ENCODE measurements around the gene SH3GL2.

DNA sequence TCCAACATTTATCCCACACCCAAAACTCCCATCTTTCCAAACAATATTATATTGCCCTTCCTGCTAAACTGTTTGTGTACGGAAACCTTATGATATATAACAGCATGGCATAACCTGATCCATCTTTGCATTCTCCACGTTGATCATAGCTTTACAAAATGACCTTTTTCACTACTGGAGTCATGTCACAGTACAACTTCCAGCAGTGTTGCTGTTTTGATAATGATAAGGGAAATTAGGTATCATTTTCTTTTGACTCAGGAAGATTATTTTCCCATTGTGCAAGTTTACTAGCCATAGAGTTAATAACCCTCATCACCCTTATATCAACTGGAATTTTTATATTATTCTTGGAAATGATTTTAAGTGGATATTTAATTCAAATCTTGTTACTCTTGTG lies 57.5 kb downstream of the SH3GL2 start:
- TF ChIP-seq POLR2AphosphoS5 (IDR thresholded peaks at IDR 0.05; ENCODE audit: low read depth, low read length) (no peak), TAF1 (IDR thresholded peaks at IDR 0.05; ENCODE audit: borderline replicate concordance, insufficient read depth, low read length) (no peak), SIN3A (IDR thresholded peaks at IDR 0.05; ENCODE audit: borderline replicate concordance, insufficient read depth, low read length) (no peak), FOXP2 (optimal IDR thresholded peaks at IDR 0.05; ENCODE audit: borderline replicate concordance, extremely low read depth, extremely low read length, insufficient read depth) (no peak)
- TF ChIP-seq, protein P1, sequence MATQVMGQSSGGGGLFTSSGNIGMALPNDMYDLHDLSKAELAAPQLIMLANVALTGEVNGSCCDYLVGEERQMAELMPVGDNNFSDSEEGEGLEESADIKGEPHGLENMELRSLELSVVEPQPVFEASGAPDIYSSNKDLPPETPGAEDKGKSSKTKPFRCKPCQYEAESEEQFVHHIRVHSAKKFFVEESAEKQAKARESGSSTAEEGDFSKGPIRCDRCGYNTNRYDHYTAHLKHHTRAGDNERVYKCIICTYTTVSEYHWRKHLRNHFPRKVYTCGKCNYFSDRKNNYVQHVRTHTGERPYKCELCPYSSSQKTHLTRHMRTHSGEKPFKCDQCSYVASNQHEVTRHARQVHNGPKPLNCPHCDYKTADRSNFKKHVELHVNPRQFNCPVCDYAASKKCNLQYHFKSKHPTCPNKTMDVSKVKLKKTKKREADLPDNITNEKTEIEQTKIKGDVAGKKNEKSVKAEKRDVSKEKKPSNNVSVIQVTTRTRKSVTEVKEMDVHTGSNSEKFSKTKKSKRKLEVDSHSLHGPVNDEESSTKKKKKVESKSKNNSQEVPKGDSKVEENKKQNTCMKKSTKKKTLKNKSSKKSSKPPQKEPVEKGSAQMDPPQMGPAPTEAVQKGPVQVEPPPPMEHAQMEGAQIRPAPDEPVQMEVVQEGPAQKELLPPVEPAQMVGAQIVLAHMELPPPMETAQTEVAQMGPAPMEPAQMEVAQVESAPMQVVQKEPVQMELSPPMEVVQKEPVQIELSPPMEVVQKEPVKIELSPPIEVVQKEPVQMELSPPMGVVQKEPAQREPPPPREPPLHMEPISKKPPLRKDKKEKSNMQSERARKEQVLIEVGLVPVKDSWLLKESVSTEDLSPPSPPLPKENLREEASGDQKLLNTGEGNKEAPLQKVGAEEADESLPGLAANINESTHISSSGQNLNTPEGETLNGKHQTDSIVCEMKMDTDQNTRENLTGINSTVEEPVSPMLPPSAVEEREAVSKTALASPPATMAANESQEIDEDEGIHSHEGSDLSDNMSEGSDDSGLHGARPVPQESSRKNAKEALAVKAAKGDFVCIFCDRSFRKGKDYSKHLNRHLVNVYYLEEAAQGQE (IDR thresholded peaks at IDR 0.05; ENCODE audit: insufficient read depth in 1 of 2, low read depth in 2 of 2, low read length in 2 of 2): no peak

Data from PFSK-1 (cell line).